Muscle of arm (tissue), 14 donors: ENCODE results near the gene M6PR. TPM values are rescaled to one million over a fixed set of nuclear protein-coding genes. Genes with fewer than 3 reads are reported as not detected.

Experiments
- DNase-seq: peaks from one replicate; pipeline ENCODE4 v3.0.0-alpha.2; 2013
- long read RNA-seq, 11 donors: transcript quantifications; one replicate each; lab custom pipeline, GENCODE V29; 2026
- polyA plus RNA-seq, 12 donors: library from polyadenylated mRNA; unstranded; fragments of 120-200 nt; gene quantifications; one replicate each; pipeline ENCODE4 v1.2.1, GENCODE V29; 2013; ENCODE audit not compliant: insufficient read length in 12 of 12

Gene M6PR
- 100 to 1,000 TPM in 10 of 12 donors, 10 to 100 TPM in 1, not detected in 1; 95.5 to 137 (median 115) TPM for polyA plus RNA-seq
- long read RNA-seq, donor 1, transcript M6PR-201 (7 exons, 2,756 nt): major isoform, 24 of 25 reads
- long read RNA-seq, donor 1, partial matches to known transcripts: 0 of 25 reads
- long read RNA-seq, donor 1, other reads (novel, unspliced or antisense): 0 of 25 reads
- long read RNA-seq, donor 2, transcript M6PR-201 (7 exons, 2,756 nt): major isoform, 14 of 43 reads
- long read RNA-seq, donor 2, partial matches to known transcripts: 28 of 43 reads
- long read RNA-seq, donor 2, other reads (novel, unspliced or antisense): 0 of 43 reads
- long read RNA-seq, donor 3, transcript M6PR-201 (7 exons, 2,756 nt): major isoform, 6 of 24 reads
- long read RNA-seq, donor 3, partial matches to known transcripts: 18 of 24 reads
- long read RNA-seq, donor 3, other reads (novel, unspliced or antisense): 0 of 24 reads
- long read RNA-seq, donor 4, transcript M6PR-201 (7 exons, 2,756 nt): major isoform, 7 of 8 reads
- long read RNA-seq, donor 4, partial matches to known transcripts: 0 of 8 reads
- long read RNA-seq, donor 4, other reads (novel, unspliced or antisense): 0 of 8 reads
- long read RNA-seq, donor 5: 0 reads
- long read RNA-seq, donor 6, transcript M6PR-201 (7 exons, 2,756 nt): major isoform, 11 of 34 reads
- long read RNA-seq, donor 6, partial matches to known transcripts: 22 of 34 reads
- long read RNA-seq, donor 6, other reads (novel, unspliced or antisense): 0 of 34 reads
- long read RNA-seq, donor 7, transcript M6PR-201 (7 exons, 2,756 nt): major isoform, 7 of 8 reads
- long read RNA-seq, donor 7, partial matches to known transcripts: 0 of 8 reads
- long read RNA-seq, donor 7, other reads (novel, unspliced or antisense): 0 of 8 reads
- long read RNA-seq, donor 8, transcript M6PR-201 (7 exons, 2,756 nt): major isoform, 28 of 29 reads
- long read RNA-seq, donor 8, partial matches to known transcripts: 0 of 29 reads
- long read RNA-seq, donor 8, other reads (novel, unspliced or antisense): 0 of 29 reads
- long read RNA-seq, donor 9, transcript M6PR-201 (7 exons, 2,756 nt): major isoform, 6 of 7 reads
- long read RNA-seq, donor 9, partial matches to known transcripts: 0 of 7 reads
- long read RNA-seq, donor 9, other reads (novel, unspliced or antisense): 0 of 7 reads
- long read RNA-seq, donor 10, transcript M6PR-201 (7 exons, 2,756 nt): major isoform, 18 of 18 reads
- long read RNA-seq, donor 10, partial matches to known transcripts: 0 of 18 reads
- long read RNA-seq, donor 10, other reads (novel, unspliced or antisense): 0 of 18 reads
- long read RNA-seq, donor 11, transcript M6PR-201 (7 exons, 2,756 nt): major isoform, 22 of 48 reads
- long read RNA-seq, donor 11, partial matches to known transcripts: 24 of 48 reads
- long read RNA-seq, donor 11, other reads (novel, unspliced or antisense): 0 of 48 reads

GRCh38 chr12:8949342-8950220, at the start of gene M6PR:
Gene M6PR (minus strand): TSS chr12:8949645. CDS start chr12:8946404, 3,241 bp downstream.
- DNase-seq: peak; percentile 96

GRCh38 chr12:8996682-8997405, 47.4 kb upstream of the M6PR start:
- no peak for DNase-seq

- DNase-seq: no peak
Measured at GRCh38 chr12:8995021-8995775, 45.8 kb upstream of the M6PR start.

GRCh38 chr12:8993827-8994226, 44.4 kb upstream of the M6PR start:
- no peak for DNase-seq

- no peak for DNase-seq
Measured at GRCh38 chr12:8991371-8992345, 42.2 kb upstream of the M6PR start.

GRCh38 chr12:8989413-8989812, 40.0 kb upstream of the M6PR start, which contains the start of gene KLRG1:
Gene KLRG1 (plus strand): TSS chr12:8989546. CDS start chr12:8989636, 90 bp downstream.
- DNase-seq: no peak

- DNase-seq: no peak
Measured at GRCh38 chr12:8987685-8988084, 38.2 kb upstream of the M6PR start.

GRCh38 chr12:8987163-8987562, 37.7 kb upstream of the M6PR start:
- DNase-seq: no peak

- DNase-seq: no peak
Measured at GRCh38 chr12:8985213-8985754, 35.8 kb upstream of the M6PR start.

- DNase-seq: no peak
Measured at GRCh38 chr12:8980137-8980536, 30.7 kb upstream of the M6PR start.

GRCh38 chr12:8970432-8970831, 21.0 kb upstream of the M6PR start:
- no peak for DNase-seq

- DNase-seq: no peak
Measured at GRCh38 chr12:8969861-8970411, 20.5 kb upstream of the M6PR start.

- no peak for DNase-seq
Measured at GRCh38 chr12:8968761-8969160, 19.3 kb upstream of the M6PR start.

- no peak for DNase-seq
Measured at GRCh38 chr12:8960176-8960575, 10.7 kb upstream of the M6PR start.

GRCh38 chr12:8958066-8958465, 8.6 kb upstream of the M6PR start:
- no peak for DNase-seq

- DNase-seq: no peak
Measured at GRCh38 chr12:8957561-8957960, 8.1 kb upstream of the M6PR start.

- DNase-seq: no peak
Measured at GRCh38 chr12:8956772-8957171, 7.3 kb upstream of the M6PR start.
